Thymus (tissue), 11 donors: ENCODE data around the gene ZYX. TPM values are rescaled to one million over a fixed set of nuclear protein-coding genes. Genes with fewer than 3 reads are reported as not detected.
A peak's percentile ranks its signal among the peaks of the same experiment; 100 is the strongest.

Experiments
- DNase-seq, 9 donors: peaks; one replicate each; pipeline ENCODE4 v3.0.0-alpha.2; 2013; ENCODE audit warnings: low spot score in 9 of 9, low read depth in 6 of 9, missing footprints in 1 of 9
- H3K27ac ChIP-seq, 2 donors: one replicate each; pipeline ENCODE4 v1.5.1; 2013; ENCODE audit warnings: control low read depth in 1 of 2, low read depth in 1 of 2, low read length in 1 of 2, mild to moderate bottlenecking in 1 of 2, moderate library complexity in 1 of 2
- H3K27me3 ChIP-seq, 2 donors: one replicate each; pipeline ENCODE4 v1.5.1; 2013; ENCODE audit warnings: low read length in 1 of 2; ENCODE audit not compliant: control insufficient read depth in 2 of 2, insufficient read depth in 1 of 2
- H3K36me3 ChIP-seq, 2 donors: one replicate each; pipeline ENCODE4 v1.5.1; 2013; ENCODE audit warnings: low read length in 1 of 2, mild to moderate bottlenecking in 1 of 2, moderate library complexity in 1 of 2; ENCODE audit not compliant: control insufficient read depth in 2 of 2, insufficient read depth in 2 of 2
- H3K4me1 ChIP-seq, 2 donors: one replicate each; pipeline ENCODE4 v1.5.1; 2013; ENCODE audit warnings: low read length in 2 of 2; ENCODE audit not compliant: control insufficient read depth in 2 of 2, insufficient read depth in 2 of 2
- H3K4me3 ChIP-seq, 2 donors: one replicate each; pipeline ENCODE4 v1.5.1; 2013; ENCODE audit warnings: low read length in 2 of 2, control low read depth in 1 of 2, mild to moderate bottlenecking in 1 of 2
- H3K9me3 ChIP-seq, 2 donors: one replicate each; pipeline ENCODE4 v1.5.1; 2013; ENCODE audit warnings: low read length in 1 of 2, mild to moderate bottlenecking in 1 of 2; ENCODE audit not compliant: control insufficient read depth in 2 of 2, insufficient read depth in 1 of 2
- WGBS: extraction: QIAGEN DNeasy Blood & Tissue Kit; methylation state at CpG from one replicate; pipeline ENCODE4 v1.1.7; 2013; 5-methylcytosine and 5-hydroxymethylcytosine counted together
- polyA plus RNA-seq: library from polyadenylated mRNA; stranded (reverse); fragments of 200-250 nt; gene quantifications from one replicate; pipeline ENCODE4 v1.2.3, GENCODE V29; 2013
- total RNA-seq: library from RNA; stranded (reverse); fragments of 120-200 nt; gene quantifications from one replicate; pipeline ENCODE4 v1.2.4, GENCODE V29; 2013
- donor health status: healthy.

ZYX gene
- total and polyA plus RNA-seq, 2 donors, result 16.8 to 113 TPM

DNA sequence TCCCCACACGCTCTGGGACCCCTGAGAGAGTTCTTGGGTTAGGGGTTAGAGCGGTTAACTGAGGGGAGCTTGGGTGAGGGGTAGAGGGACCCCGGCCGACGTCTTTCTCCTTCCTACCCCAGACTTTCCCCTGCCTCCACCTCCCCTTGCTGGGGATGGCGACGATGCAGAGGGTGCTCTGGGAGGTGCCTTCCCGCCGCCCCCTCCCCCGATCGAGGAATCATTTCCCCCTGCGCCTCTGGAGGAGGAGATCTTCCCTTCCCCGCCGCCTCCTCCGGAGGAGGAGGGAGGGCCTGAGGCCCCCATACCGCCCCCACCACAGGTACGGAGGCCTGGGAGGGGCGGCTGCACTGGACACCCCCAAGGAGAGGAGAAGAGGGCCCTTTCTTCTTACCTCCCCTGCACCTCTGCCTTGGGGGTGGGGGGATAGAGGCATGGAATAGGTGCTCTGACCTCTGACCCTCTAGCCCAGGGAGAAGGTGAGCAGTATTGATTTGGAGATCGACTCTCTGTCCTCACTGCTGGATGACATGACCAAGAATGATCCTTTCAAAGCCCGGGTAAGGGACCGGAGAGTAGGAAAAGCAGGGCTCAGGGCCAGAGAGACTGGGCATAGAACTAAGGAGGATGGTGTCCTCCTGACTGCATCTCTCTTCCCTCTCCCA, 1.1 kb downstream of the ZYX start:
- peaks cover 0 to 7% of the 10 kb centered on the region in 2 donors for H3K36me3 ChIP-seq
- H3K27me3 ChIP-seq, result peaks cover 10 to 33% of the 10 kb centered on the region in 2 donors
- H3K4me3 ChIP-seq, result peak overlapping the region; percentile 89
- 73% methylated on average over 21 of the region's 21 CpGs for WGBS
- peaks cover 11 to 58% of the 10 kb centered on the region in 2 donors for H3K4me1 ChIP-seq
- no peak for DNase-seq
- no peaks in the 10 kb centered on the region for H3K9me3 ChIP-seq
- H3K27ac ChIP-seq, result peak overlapping the region; percentile 56 to 66

DNA sequence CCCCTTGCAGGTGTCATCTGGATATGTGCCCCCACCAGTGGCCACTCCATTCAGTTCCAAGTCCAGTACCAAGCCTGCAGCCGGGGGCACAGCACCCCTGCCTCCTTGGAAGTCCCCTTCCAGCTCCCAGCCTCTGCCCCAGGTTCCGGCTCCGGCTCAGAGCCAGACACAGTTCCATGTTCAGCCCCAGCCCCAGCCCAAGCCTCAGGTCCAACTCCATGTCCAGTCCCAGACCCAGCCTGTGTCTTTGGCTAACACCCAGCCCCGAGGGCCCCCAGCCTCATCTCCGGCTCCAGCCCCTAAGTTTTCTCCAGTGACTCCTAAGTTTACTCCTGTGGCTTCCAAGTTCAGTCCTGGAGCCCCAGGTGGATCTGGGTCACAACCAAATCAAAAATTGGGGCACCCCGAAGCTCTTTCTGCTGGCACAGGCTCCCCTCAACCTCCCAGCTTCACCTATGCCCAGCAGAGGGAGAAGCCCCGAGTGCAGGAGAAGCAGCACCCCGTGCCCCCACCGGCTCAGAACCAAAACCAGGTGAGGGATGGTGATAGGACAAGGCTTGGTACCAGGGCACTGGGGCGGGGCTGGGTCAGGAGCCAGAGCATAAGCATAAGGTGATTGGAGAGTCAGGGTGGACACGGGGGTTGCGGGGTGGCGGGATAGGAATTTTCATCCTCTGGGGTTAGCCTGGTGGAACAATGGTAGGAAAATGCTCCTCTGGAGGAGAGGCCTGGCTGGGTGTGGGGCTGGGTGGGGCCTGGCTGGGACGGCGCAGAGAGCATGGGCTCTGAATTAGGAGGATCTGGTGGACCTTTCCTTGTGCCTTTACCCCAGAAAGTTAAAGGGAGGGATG, 1.9 kb downstream of the ZYX start:
- Histone ChIP-seq H3K4me3 (peak overlapping the region; percentile 89), H3K36me3 (peaks cover 3 to 13% of the 10 kb centered on the region in 2 donors), H3K27ac (no peak overlapping the region), H3K4me1 (peaks cover 11 to 61% of the 10 kb centered on the region in 2 donors), H3K9me3 (no peaks in the 10 kb centered on the region), H3K27me3 (peaks cover 10 to 33% of the 10 kb centered on the region in 2 donors)
- no peak for DNase-seq
- WGBS, result 96% methylated on average over 15 of the region's 15 CpGs

DNA sequence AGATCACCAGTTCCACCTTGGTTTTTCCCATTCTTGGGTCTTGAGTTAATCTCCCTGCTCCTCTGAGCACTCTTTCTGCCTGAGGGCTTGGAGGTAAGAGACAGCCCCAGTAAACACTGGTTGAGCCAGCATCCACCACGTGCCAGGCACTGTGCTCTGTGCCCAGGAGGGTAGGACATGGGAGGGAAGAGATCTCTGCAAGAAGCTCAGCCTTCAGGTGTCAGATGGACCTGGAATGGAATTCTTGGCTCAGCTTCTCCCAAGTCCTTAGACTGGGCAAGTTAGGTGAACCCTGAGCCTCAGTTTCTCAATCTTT, 2.5 kb downstream of the ZYX start:
- Histone ChIP-seq H3K4me1 (peaks cover 11 to 61% of the 10 kb centered on the region in 2 donors), H3K27me3 (peaks cover 10 to 33% of the 10 kb centered on the region in 2 donors), H3K27ac (no peak overlapping the region), H3K4me3 (no peak overlapping the region), H3K36me3 (peaks cover 6 to 17% of the 10 kb centered on the region in 2 donors), H3K9me3 (no peaks in the 10 kb centered on the region)
- 89% methylated on average over 1 of the region's 1 CpG for WGBS
- DNase-seq, result no peak

DNA sequence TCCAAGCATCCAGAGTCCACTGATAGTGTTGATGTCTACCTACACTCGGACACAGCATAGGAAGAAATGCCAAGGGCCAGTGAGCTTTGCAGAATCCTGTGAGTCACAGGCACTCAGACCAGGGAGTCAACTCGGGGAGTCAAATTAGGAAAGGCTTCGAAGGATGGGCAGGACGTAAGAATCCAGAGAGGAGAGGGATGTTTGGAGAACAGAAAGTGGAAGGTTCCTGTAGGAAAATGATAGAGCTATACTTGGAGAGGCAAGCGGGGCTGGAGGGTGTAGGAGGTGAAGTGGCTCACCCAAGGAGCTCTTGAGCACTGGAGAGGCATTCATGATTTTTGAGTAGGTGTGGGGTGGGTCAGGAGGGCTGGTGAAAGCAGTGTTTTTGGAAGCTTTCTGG, 3.0 kb downstream of the ZYX start:
- H3K9me3 ChIP-seq, result no peaks in the 10 kb centered on the region
- peaks cover 10 to 23% of the 10 kb centered on the region in 2 donors for H3K36me3 ChIP-seq
- H3K4me1 ChIP-seq, result peaks cover 11 to 61% of the 10 kb centered on the region in 2 donors
- 91% methylated on average over 5 of the region's 5 CpGs for WGBS
- H3K27me3 ChIP-seq, result peaks cover 10 to 33% of the 10 kb centered on the region in 2 donors
- no peak overlapping the region for H3K4me3 ChIP-seq
- H3K27ac ChIP-seq, result no peak overlapping the region
- DNase-seq, result no peak

DNA sequence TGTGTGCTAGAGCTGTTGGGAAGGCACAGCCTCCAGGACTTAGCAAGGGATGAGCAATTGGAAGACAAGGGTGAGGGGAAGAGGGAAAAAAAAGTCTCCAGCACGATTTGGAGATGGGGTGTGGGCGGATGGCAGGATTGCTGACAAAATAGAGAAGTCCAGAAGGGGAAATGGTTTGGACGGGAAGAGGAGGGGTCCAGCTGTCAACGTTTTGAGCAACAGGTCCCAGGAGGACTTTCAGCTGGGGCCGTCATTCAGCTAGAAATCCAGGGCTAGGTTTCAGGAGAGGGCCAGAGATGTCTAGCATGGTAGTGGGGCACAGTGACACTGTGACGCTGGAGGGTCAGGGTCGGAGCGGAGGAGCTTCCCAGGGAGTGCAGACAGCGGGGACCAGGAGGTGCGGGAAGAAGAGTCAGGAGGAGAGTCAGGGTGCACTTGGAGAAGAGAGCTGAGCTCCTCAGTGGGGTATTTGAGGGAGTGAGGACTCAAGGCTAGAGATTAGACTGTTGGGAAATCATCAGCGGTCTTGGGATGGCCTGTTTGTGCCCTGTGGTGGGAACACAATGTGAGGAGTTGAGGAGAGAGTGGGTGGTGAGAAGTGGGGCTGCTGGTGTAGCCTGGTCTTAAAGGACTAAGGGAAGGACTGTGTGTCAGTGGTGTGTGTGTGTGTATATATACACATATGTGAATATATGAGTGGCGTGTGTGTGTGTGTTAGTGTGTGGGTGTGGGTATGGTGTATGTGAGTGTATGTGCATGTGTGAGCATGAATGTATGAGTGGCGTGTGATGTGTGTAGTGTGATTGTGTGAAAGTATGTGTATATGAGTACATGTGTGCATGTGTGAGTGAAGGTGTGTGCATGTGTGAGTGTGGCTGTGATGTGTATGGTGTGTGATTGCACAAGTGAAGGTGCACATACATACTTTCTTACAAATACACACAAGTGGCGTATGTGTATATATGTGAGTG, 3.8 kb downstream of the ZYX start:
- H3K4me1 ChIP-seq, result peaks cover 9 to 56% of the 10 kb centered on the region in 2 donors
- H3K36me3 ChIP-seq, result peaks cover 16 to 29% of the 10 kb centered on the region in 2 donors
- 77% methylated on average over 14 of the region's 14 CpGs for WGBS
- H3K9me3 ChIP-seq, result no peaks in the 10 kb centered on the region
- H3K27ac ChIP-seq, result no peak overlapping the region
- peaks cover 10 to 33% of the 10 kb centered on the region in 2 donors for H3K27me3 ChIP-seq
- no peak for DNase-seq
- H3K4me3 ChIP-seq, result no peak overlapping the region

DNA sequence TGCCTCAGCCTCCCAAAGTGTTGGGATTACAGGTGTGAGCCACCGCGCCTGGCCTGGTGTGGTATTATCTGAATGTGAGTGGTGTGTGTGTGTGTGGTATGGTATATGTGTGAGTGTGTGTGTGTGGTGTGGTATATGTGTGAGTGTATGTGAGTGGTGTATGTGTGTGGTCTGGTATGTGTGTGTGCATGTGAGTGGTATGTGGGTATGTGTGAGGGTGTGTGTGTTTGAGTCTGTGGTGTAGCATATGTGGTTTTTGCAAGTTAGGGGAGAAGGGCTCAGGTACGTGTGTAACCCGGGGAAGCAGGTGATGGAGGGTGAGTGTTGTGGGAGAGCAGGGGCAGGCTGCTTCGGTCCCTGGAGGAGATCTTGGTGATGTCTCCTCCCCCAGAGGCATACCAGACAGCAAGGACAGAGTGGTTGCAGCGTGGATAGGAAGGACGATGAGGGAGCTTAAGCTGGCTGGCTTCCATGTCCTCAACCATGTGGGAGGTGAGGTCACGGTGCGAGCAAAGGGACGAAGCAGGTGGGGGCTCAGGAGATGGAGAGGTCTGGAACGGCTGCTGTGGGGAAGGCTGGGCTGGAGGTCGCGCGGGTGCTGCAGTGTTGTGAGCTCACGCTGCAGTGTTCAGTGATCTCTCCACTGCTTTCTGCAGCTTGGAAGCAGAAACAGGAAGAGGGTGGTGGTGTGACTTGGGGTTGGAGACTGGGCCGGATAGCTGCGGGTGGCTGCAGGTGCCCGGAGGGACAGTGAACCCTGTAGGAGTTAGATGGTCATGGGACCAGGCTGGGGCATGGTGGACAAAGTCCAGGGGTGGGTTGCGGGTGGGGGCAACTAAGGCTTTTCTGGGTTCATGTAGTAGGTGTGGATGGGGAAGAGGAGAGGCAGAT, 5.0 kb downstream of the ZYX start:
- WGBS, result 15% methylated on average over 19 of the region's 19 CpGs
- peaks cover 10 to 23% of the 10 kb centered on the region in 2 donors for H3K27me3 ChIP-seq
- H3K9me3 ChIP-seq, result no peaks in the 10 kb centered on the region
- H3K4me1 ChIP-seq, result peaks cover 7 to 52% of the 10 kb centered on the region in 2 donors
- H3K36me3 ChIP-seq, result peaks cover 16 to 40% of the 10 kb centered on the region in 2 donors
- H3K27ac ChIP-seq, result peak overlapping the region; percentile 60 to 64
- H3K4me3 ChIP-seq, result peak overlapping the region in 1 of 2 donors; percentile 4
- DNase-seq, result peak in 2 of 9 donors; percentile 64 to 70

DNA sequence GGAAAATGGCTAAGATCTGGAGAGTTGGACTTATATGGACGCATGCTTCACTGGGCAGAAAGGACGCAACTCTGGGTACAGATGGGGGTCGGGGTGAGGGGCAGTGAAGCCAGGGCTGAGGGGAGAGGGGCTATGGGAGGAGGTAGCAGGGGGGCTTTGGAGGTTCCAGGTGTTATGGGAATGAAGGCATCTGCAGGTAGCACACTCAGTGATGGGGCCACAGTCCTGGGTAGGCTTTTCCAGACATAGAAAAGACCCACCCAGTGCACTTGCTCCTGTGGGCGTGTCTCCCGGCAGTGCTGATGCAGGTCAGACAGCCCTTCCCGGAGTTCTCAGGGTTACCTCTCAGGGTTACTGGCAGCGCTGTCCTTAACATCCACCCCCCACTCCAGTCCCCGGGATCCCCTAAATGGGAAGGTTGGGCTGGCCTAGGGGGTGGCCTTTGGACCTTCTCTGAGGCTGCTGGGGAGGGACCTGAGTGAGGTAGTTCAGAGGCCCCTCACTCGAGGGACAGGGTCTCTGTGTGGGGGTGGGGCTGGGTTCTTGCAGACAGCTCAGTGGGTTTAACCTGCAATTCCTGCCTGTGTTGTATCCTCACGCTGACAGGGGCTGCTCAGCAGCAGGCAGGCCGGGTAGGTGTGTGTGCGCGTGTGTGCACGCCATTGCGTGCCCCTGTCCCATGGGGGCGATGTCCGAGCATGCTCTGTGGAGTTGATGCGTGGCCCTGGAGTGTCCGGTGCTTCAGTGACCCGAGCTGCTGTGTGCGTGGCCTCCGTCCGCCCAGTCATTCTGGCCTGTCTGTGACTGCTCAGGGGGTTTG, 6.2 kb downstream of the ZYX start:
- no peak overlapping the region for H3K4me3 ChIP-seq

More for the DNA sequence above, 6.2 kb downstream of the ZYX start:
- peaks cover 7 to 45% of the 10 kb centered on the region in 2 donors for H3K4me1 ChIP-seq
- DNase-seq, result no peak
- H3K27me3 ChIP-seq, result peaks cover 0 to 12% of the 10 kb centered on the region in 2 donors
- no peak overlapping the region for H3K27ac ChIP-seq
- WGBS, result 98% methylated on average over 23 of the region's 23 CpGs
- peaks cover 16 to 52% of the 10 kb centered on the region in 2 donors for H3K36me3 ChIP-seq
- H3K9me3 ChIP-seq, result no peaks in the 10 kb centered on the region
